Right lobe of liver (tissue), 4 donors: ENCODE results near the gene PTGER2.

Source experiments
- POLR2A ChIP-seq: fragments of 450-650 bp; IDR thresholded peaks from one replicate; pipeline ENCODE4 v1.6.1; 2017; ENCODE audit warnings: antibody characterized with exemption, mild to moderate bottlenecking
- TF ChIP-seq, protein P1 (sequence below), 4 donors: fragments of 200-600 bp in 3 of 4; fragments of 450-650 bp in 1 of 4; IDR thresholded peaks; one replicate each; pipeline versions ENCODE4 v1.5.1 to v1.8.0; 2016 to 2022; ENCODE audit warnings: antibody characterized with exemption in 4 of 4, mild to moderate bottlenecking in 2 of 4
- donor health status: DM: no; HTN: no; CAD: no.
- donor health status: DM: no; HTN: no; CAD: no.
- donor health status: DM: no; HTN: yes; CAD: no.

- TF ChIP-seq, protein P1, sequence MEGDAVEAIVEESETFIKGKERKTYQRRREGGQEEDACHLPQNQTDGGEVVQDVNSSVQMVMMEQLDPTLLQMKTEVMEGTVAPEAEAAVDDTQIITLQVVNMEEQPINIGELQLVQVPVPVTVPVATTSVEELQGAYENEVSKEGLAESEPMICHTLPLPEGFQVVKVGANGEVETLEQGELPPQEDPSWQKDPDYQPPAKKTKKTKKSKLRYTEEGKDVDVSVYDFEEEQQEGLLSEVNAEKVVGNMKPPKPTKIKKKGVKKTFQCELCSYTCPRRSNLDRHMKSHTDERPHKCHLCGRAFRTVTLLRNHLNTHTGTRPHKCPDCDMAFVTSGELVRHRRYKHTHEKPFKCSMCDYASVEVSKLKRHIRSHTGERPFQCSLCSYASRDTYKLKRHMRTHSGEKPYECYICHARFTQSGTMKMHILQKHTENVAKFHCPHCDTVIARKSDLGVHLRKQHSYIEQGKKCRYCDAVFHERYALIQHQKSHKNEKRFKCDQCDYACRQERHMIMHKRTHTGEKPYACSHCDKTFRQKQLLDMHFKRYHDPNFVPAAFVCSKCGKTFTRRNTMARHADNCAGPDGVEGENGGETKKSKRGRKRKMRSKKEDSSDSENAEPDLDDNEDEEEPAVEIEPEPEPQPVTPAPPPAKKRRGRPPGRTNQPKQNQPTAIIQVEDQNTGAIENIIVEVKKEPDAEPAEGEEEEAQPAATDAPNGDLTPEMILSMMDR (IDR thresholded peaks at IDR 0.05): no peak
- no peak for TF ChIP-seq POLR2A
Observed at GRCh38 chr14:52275372-52275771, 38.7 kb upstream of the PTGER2 start.
